UCSD-AML1 (cell line): ENCODE results near the gene WDR3.

Experiments used
- DNase-seq: peaks from one replicate; lab custom pipeline; 2025; ENCODE audit not compliant: unreplicated experiment; lab: John Stamatoyannopoulos, UW

Gene WDR3

GRCh38 chr1:117942293-117942692 is 12.8 kb downstream of the WDR3 start:
- DNase-seq, result no peak

DNA sequence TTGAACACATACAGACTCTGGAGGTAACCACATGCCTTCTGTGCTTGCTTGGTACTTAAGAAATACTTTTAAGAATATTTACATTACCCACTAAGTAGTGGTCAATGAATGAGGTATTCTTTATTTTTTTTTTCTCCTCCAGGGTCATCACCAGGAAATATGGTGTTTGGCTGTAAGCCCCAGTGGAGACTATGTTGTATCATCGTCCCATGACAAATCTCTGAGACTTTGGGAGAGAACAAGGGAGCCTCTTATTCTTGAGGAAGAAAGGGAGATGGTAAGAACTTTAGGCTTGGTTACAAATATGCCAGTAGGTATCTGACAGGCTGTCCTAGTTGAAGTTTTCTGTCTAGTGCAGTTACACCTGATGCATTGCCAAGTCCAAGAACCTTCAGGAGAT is 22.8 kb downstream of the WDR3 start:
- no peak for DNase-seq

DNA sequence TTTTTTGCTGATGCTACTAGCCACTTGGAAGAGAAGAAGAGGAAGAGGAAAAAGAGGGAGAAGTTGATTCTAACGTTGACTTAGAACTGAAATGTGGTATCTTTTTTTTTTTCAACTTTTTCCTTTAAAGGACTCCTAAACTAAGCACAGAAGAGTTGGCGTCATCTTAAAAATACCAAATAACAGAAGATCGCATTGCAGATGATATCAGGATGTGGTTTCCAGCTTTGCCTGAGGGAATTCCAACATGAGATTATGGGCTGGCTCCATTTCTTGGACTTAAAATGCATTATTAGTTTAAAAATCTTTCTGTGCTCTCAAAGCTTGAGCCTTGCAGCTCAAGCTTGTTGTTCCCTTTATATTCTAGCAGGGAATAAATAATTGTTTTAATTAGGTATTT is 29.8 kb downstream of the WDR3 start:
- no peak for DNase-seq

GRCh38 chr1:117964290-117965038 is 34.9 kb downstream of the WDR3 start:
- no peak for DNase-seq

GRCh38 chr1:117967477-117967876 is 37.9 kb downstream of the WDR3 start:
- DNase-seq, result no peak

DNA sequence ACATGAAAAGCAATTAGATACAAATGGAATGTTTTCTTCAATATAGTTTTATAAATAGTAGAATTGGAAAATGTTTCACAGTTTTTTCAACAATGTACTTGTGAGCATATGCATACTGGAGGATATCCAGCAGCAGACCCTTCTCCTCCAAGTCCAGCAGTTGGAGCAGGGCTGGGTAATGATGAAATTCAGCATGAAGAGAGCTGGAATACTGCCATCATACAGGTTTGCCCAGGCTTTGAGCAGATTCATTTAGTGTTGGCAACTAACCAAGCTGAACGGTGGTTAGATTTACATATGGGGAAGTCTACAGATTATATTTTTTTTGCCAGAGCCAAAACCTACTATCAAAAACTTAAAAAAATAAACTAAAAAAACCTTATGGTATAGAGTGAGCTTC is 38.3 kb downstream of the WDR3 start:
- no peak for DNase-seq

- DNase-seq, result no peak
Measured at GRCh38 chr1:117970252-117970651, 40.7 kb downstream of the WDR3 start.

- DNase-seq, result no peak
Measured at GRCh38 chr1:117971777-117972176, 42.2 kb downstream of the WDR3 start.

DNA sequence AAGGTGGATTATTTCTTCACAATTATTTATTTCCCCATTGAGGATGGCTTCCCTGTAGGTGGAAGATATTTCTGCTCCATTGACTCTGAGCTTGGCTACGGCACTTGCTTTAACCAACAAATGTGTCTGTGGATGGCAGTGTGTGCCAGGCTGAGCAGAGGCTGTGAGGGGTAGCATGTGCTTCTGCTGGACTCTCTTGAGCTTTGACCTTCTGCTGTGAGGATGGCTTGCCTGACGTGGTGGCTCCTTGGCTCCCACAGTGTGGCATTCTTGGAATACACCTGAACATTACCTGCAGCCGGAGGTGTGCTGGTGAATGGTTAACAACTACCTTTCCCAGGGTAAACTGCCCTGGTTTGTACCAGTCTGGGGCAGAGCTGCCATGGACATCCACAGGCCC is 46.8 kb downstream of the WDR3 start:
- DNase-seq, result no peak

GRCh38 chr1:117981455-117982192 is 52.1 kb downstream of the WDR3 start:
- no peak for DNase-seq

- DNase-seq, result no peak
Measured at GRCh38 chr1:117985239-117985638, 55.7 kb downstream of the WDR3 start.

DNA sequence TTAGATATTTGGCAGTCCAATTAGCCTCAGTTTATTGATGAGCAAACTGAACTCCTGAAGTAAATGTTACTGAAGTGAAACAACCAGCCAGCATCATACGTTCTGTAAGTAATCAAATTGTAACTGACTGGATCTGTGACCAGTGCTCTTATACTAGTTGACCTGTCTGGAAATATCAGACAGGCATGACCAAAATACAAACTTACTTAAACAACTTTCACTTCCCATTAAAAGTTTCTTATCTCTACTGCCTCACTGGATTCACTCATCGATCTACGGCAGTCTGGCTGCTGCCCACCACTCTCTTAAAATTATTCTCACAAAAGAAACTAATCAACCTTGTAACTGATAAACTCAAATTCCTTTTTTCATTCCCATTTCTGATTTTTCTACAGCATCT is 56.4 kb downstream of the WDR3 start:
- DNase-seq, result no peak

DNA sequence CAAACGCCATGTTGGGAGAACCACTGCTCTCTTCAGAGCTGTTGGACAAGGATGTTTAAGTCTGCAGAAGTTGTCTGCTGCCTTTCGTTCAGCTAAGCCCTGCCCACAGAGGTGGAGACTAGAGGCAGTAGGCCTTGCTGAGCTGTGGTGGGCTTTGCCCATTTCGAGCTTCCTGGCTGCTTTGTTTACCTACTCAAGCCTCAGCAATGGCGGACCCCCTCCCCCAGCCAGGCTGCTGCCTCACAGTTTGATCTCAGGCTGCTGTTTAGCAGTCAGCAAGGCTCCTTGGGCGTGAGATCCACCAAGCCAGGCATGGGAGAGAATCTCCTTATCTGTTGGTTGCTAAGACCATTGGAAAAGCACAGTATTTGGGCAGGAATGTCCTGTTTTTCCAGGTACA is 74.8 kb downstream of the WDR3 start:
- no peak for DNase-seq

- no peak for DNase-seq
Measured at GRCh38 chr1:118007391-118007790, 77.9 kb downstream of the WDR3 start.

DNA sequence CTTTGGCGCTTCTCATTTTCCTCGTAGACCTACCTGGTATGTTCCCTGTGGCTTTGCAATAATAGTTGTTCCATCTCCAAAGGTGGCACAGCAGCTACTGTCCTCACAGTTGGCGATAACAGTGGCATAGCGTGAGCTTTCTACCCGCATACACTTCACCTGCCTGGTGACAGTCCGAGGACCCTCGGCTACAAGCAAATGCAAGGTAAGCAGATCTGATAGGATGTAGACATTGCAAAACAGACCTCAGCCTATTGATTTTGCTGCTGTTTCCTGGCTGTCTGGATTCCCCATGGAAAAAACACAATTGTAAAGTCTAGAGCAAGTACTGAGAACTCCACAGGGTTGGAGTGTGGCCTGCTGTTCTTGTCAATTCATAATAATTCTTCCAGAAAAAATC is 78.5 kb downstream of the WDR3 start:
- no peak for DNase-seq

DNA sequence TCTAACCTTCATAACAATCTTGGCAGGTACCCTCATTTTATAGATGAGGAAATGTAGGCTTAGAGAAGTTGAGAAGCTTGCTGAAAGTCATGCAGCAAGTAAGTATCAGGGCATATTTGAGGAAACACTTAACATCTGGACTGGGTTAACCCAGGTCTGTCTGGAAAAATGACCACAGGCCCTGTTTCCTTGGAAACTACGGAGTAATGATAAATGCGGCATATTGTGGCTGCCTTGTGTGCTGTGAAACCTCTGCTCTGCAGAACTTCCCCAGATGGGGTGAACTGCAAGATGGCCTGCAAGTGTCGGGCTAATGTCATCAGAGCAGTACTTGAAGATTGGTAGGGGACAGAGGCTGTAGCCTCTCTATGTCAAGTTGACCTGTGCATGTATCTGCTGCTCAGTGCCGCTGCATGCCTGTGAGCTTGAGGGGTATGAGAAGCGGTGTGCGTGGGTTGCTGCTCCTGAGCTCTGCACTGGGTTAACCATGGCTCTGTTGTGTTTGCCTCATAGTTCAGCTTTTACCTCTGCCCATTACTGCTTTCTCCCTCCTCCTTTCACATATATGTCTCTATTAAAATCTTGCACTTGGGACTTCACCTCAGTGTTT is 83.1 kb downstream of the WDR3 start:
- DNase-seq, result peak; percentile 6

DNA sequence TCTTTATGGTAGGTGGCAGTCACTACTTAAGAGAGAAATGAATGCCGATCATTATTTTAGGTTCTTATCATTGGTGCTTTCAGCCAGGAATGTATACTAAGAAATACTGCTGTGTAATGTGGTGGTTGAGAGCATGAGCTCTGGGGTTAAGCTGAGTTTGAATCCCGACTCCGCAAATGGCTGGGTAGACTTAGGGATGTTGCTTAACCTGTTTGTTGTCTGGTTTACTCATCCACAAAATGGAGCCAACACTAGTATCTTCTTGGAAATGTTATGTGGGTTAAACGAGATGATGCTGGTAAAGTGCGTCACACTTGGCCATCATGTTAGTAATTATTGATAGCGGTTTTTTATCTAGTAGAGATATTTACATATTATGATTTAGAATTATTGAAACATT is 83.8 kb downstream of the WDR3 start:
- DNase-seq, result no peak

- no peak for DNase-seq
Measured at GRCh38 chr1:118013938-118014337, 84.4 kb downstream of the WDR3 start.
